Stomach (tissue), 9 donors: Measurements from ENCODE around the gene SCN8A. TPM values are rescaled to one million over a fixed set of nuclear protein-coding genes. Genes with fewer than 3 reads are reported as not detected.

Experiments used
- DNase-seq, 2 donors: peaks; one replicate each; pipeline versions ENCODE4 v3.0.0 to v3.0.0-alpha.2; 2013 to 2019
- H3K27ac ChIP-seq, 5 donors: fragments of 200-600 bp in 4 of 5; sonication (generic) in 4 of 5; one replicate each; pipeline ENCODE4 v1.5.1; 2013 to 2019; ENCODE audit warnings: mild to moderate bottlenecking in 1 of 5, moderate library complexity in 1 of 5
- H3K27me3 ChIP-seq, 3 donors: fragments of 200-600 bp; sonication (generic); one replicate each; pipeline ENCODE4 v1.5.1; 2017 to 2019; ENCODE audit warnings: mixed run types in 1 of 3
- H3K36me3 ChIP-seq, 4 donors: fragments of 200-600 bp; sonication (generic); 1 replicate in 3 of 4; 2 replicates in 1 of 4; pipeline ENCODE4 v1.5.1; 2016 to 2019
- H3K4me1 ChIP-seq, 4 donors: fragments of 200-600 bp; sonication (generic); one replicate each; pipeline ENCODE4 v1.5.1; 2016 to 2019
- H3K4me3 ChIP-seq, 4 donors: fragments of 200-600 bp; sonication (generic) in 3 of 4; one replicate each; pipeline ENCODE4 v1.5.1; 2016 to 2019; ENCODE audit warnings: mild to moderate bottlenecking in 1 of 4
- H3K9me3 ChIP-seq, 4 donors: fragments of 200-600 bp; sonication (generic); one replicate each; pipeline ENCODE4 v1.5.1; 2016 to 2019
- EP300 ChIP-seq: sonication (generic); formaldehyde crosslinking; IDR thresholded peaks from one replicate; pipeline ENCODE4 v1.6.1; 2017; ENCODE audit warnings: antibody characterized with exemption
- POLR2A ChIP-seq, 4 donors: fragments of 450-650 bp; IDR thresholded peaks; one replicate each; pipeline ENCODE4 v1.6.1; 2016; ENCODE audit warnings: antibody characterized with exemption in 4 of 4, control low read depth in 2 of 4, mild to moderate bottlenecking in 1 of 4, moderate library complexity in 1 of 4
- POLR2AphosphoS5 ChIP-seq, 3 donors: sonication (generic); formaldehyde crosslinking; IDR thresholded peaks; one replicate each; pipeline ENCODE4 v1.6.1; 2016; ENCODE audit warnings: antibody characterized with exemption in 3 of 3
- WGBS, 5 donors: extraction: QIAGEN DNeasy Blood & Tissue Kit in 3 of 5; methylation state at CpG; one replicate each; pipeline versions ENCODE4 v1.1.5 to v1.1.7; 2013 to 2018; 5-methylcytosine and 5-hydroxymethylcytosine counted together
- intact Hi-C: fragments of 100-400 bp; cut with DNase I; formaldehyde crosslinking; loops from one replicate; pipeline ENCODE4 v1.15.1; 2023; ENCODE audit warnings: low total_unique reads
- polyA plus RNA-seq, 3 donors: library from polyadenylated mRNA; stranded (reverse); fragments of 200-250 nt; gene quantifications; one replicate each; pipeline ENCODE4 v1.2.3, GENCODE V29; 2013
- total RNA-seq, 5 donors: library from RNA; depleted of rRNA; stranded (reverse); fragments of >200 nt; gene quantifications; one replicate each; pipeline versions ENCODE4 v1.1.0 to v1.2.3, GENCODE V29; 2014 to 2016
- TF ChIP-seq, protein P1 (sequence below), 7 experiments: fragments of 450-650 bp in 4 of 7; fragments of 200-600 bp in 3 of 7; sonication (generic) in 3 of 7; IDR thresholded peaks; one replicate each; pipeline ENCODE4 v1.5.1; 2016 to 2019; ENCODE audit warnings: antibody characterized with exemption in 7 of 7, control low read depth in 2 of 7, mild to moderate bottlenecking in 1 of 7
- donor health status: healthy with polysubstance abuse.
- donor health status: Bipolar disorder and iron deficiency.
- donor health status: healthy.

Gene SCN8A
- total and polyA plus RNA-seq, 8 donors = 0.08 to 19.6 (median 1.2) TPM

DNA sequence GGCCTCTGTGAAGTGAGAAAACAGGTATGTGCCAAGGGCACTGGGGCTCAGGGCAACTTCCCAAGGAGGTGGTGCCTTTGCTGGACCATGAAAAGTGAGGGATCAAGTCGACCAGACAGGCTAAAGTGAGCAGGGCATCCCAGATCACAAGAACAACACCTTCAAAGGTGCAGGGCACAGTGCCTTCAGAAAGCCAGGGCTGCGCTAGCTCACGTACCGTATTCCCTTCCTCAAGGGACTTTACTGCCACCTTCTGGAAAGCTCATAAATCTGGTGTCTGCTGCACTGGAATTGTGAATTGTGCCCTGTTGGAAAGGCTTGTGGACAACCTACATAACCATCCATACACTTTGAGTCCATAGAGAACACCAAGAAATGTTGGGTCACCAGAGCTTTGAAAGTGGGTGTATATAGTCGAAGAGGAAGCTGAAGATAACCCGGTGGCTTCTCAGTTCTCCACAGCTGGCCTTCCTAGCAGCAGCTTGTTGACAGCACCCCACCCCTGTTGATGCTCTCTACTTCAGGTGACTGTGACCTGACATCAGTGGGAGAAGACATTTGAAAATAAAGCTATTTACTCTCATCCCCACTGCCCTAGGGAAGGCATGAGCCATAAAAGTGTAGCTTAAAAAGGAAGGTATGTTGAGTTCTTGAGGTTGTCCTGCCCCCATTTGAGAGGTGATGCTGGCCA is 233.0 kb downstream of the SCN8A start:
- peak; percentile 51 to 89 for DNase-seq
- Histone ChIP-seq H3K27ac (no peak overlapping the region), H3K9me3 (no peaks in the 10 kb centered on the region), H3K27me3 (peaks cover 0 to 56% (median 6%) of the 10 kb centered on the region in 3 donors), H3K36me3 (no peaks in the 10 kb centered on the region), H3K4me1 (peaks cover 17 to 58% (median 38%) of the 10 kb centered on the region in 4 donors), H3K4me3 (no peak overlapping the region)
- 16 to 29% (median 18%) methylated on average over 6 of the region's 6 CpGs for WGBS, 5 donors
- intact Hi-C loops = no loop called here
- no peak for TF ChIP-seq EP300
- TF ChIP-seq, protein P1, sequence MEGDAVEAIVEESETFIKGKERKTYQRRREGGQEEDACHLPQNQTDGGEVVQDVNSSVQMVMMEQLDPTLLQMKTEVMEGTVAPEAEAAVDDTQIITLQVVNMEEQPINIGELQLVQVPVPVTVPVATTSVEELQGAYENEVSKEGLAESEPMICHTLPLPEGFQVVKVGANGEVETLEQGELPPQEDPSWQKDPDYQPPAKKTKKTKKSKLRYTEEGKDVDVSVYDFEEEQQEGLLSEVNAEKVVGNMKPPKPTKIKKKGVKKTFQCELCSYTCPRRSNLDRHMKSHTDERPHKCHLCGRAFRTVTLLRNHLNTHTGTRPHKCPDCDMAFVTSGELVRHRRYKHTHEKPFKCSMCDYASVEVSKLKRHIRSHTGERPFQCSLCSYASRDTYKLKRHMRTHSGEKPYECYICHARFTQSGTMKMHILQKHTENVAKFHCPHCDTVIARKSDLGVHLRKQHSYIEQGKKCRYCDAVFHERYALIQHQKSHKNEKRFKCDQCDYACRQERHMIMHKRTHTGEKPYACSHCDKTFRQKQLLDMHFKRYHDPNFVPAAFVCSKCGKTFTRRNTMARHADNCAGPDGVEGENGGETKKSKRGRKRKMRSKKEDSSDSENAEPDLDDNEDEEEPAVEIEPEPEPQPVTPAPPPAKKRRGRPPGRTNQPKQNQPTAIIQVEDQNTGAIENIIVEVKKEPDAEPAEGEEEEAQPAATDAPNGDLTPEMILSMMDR (IDR thresholded peaks at IDR 0.05) = peak in 3 of 7 experiments; percentile 27 to 42 (median 33)

DNA sequence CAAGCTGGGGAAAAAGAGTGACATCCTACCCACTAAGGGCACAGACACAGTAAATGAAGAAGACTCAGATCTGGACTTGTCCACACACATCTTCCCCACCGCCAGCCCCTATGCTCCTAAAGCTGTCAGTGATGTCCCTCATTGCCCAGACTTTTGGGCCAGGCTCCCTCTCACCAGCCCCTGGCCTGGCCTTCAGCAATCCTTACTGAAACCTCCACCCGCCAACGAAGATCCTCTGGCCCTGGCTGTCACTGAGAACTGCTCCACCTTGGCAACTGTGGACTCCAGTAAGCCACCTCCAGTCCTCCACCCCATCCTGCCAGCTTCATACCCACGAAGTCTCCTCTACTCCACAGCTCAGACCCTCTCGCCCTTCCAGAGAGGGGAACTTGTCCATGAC is 234.2 kb downstream of the SCN8A start:
- Histone ChIP-seq H3K9me3 (no peaks in the 10 kb centered on the region), H3K27ac (no peak overlapping the region), H3K27me3 (peaks cover 0 to 55% (median 6%) of the 10 kb centered on the region in 3 donors), H3K36me3 (no peaks in the 10 kb centered on the region), H3K4me1 (peaks cover 13 to 47% (median 29%) of the 10 kb centered on the region in 4 donors), H3K4me3 (no peak overlapping the region)
- DNase-seq = no peak
- TF ChIP-seq EP300 (no peak), POLR2AphosphoS5 (IDR thresholded peaks at IDR 0.05) (no peak), POLR2A (IDR thresholded peaks at IDR 0.05) (no peak)
- TF ChIP-seq, protein P1 (IDR thresholded peaks at IDR 0.05) = no peak
- WGBS, 5 donors = 82 to 93% (median 86%) methylated on average over 5 of the region's 5 CpGs
- intact Hi-C loops = no loop called here

DNA sequence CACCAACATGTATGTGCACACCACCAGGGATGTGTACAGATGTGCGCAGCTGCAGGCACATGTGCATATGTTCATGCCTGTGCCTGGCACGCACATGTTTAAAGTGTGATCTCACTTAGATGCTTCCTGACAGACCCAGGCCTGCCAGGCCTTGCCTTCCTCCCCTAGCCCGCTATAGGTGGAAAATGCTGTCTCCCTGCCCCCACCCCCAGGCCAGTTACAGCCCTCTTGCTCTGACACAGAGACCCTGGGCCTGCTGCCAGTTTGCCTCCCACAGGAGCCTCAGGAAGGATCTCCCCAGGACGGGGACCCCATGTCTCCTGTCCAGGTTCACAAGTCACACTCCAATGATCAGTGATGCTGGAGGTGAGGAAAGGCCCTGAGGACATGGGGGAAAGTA is 235.8 kb downstream of the SCN8A start:
- no peak overlapping the region for H3K4me3 ChIP-seq
- intact Hi-C loops = no loop called here
- 85 to 93% (median 89%) methylated on average over 3 to 4 of the region's 4 CpGs for WGBS, 5 donors

DNA sequence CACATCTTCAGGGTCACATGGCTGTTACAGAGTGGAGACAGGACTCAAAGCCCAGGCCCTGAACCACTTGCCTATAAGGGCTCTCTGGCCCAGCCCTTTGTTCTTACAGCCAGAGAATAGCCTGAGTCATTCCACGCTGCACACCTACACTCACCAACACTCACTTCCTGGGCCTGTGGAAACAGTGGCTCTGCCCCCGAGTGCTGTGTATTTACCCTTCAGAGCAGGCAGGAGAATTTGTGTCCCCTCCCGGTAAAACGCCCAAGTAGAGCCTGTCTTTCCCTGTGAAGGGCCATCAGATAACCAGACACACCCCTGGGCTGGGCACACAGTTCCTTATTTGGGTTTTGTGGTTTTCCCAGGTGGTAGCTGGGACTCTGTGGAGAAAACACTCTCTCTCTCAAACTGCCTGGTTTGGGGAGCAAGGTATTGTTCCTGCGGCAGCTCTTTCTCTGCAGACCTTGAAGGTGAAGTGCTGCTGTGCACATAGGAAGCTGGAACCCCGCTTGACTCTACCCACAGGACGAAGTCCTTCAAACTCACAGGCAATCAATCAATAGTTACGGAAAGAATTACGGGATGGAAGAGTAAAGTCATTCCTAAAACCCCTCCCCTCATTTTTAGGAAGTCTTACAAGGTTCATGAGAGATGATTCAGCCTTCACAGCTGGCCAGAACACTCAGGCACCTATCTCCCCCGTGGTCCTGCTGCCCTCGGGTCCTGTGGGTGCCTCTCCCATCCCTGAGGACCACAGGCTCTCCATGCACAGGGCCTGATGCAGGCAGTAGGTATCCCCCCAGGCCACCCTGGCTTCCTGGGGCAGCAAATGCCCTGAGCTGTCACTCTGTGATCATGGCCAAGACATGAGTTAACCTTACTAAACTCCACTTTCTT is 237.1 kb downstream of the SCN8A start:
- Histone ChIP-seq H3K4me3 (no peak overlapping the region), H3K4me1 (peaks cover 0 to 37% (median 17%) of the 10 kb centered on the region in 4 donors), H3K27ac (peak overlapping the region; percentile 21 to 70 (median 30)), H3K36me3 (no peaks in the 10 kb centered on the region), H3K9me3 (no peaks in the 10 kb centered on the region), H3K27me3 (peaks cover 0 to 57% (median 0%) of the 10 kb centered on the region in 3 donors)
- peak in 2 of 3 donors; percentile 10 to 73 for TF ChIP-seq POLR2AphosphoS5 (IDR thresholded peaks at IDR 0.05)
- TF ChIP-seq, protein P1 (IDR thresholded peaks at IDR 0.05) = no peak
- DNase-seq = peak; percentile 70 to 80
- 25 to 44% (median 32%) methylated on average over 11 of the region's 11 CpGs for WGBS, 5 donors
- intact Hi-C loops = no loop called here

More for the DNA sequence above, 235.8 kb downstream of the SCN8A start:
- H3K4me1 ChIP-seq = peaks cover 0 to 32% (median 20%) of the 10 kb centered on the region in 4 donors
- H3K9me3 ChIP-seq = no peaks in the 10 kb centered on the region
- no peaks in the 10 kb centered on the region for H3K36me3 ChIP-seq
- peaks cover 0 to 53% (median 0%) of the 10 kb centered on the region in 3 donors for H3K27me3 ChIP-seq
- TF ChIP-seq EP300 = no peak
- TF ChIP-seq POLR2A (IDR thresholded peaks at IDR 0.05) = no peak
- no peak for TF ChIP-seq POLR2AphosphoS5 (IDR thresholded peaks at IDR 0.05)
- TF ChIP-seq, protein P1 (IDR thresholded peaks at IDR 0.05) = no peak
- H3K27ac ChIP-seq = peak overlapping the region in 1 of 5 donors; percentile 70
- no peak for DNase-seq
